Fibroblast of the conjunctiva (primary cell): ENCODE measurements around the gene LEUTX.

Source experiments
- DNase-seq: peaks from one replicate; pipeline ENCODE4 v3.0.0-alpha.2; 2010; ENCODE audit warnings: low read depth

Gene LEUTX

GRCh38 chr19:39824143-39825092 is 45.8 kb downstream of the LEUTX start:
- peak; percentile 90 for DNase-seq

GRCh38 chr19:39825093-39825463 is 46.4 kb downstream of the LEUTX start:
- DNase-seq, result no peak

- DNase-seq, result no peak
These were observed 47.0 kb downstream of the LEUTX start for GRCh38 chr19:39825531-39826076.

GRCh38 chr19:39826311-39826945 is 47.8 kb downstream of the LEUTX start:
- no peak for DNase-seq

GRCh38 chr19:39827216-39827615 is 48.6 kb downstream of the LEUTX start:
- DNase-seq, result no peak

- no peak for DNase-seq
These were observed 49.5 kb downstream of the LEUTX start for GRCh38 chr19:39828015-39828653.

GRCh38 chr19:39828654-39829032 is 50.0 kb downstream of the LEUTX start:
- DNase-seq, result no peak

GRCh38 chr19:39829702-39830275 is 51.1 kb downstream of the LEUTX start:
- DNase-seq, result no peak

- DNase-seq, result no peak
These were observed 51.8 kb downstream of the LEUTX start for GRCh38 chr19:39830406-39830805.

- DNase-seq, result no peak
These were observed 52.2 kb downstream of the LEUTX start for GRCh38 chr19:39830847-39831246.

GRCh38 chr19:39831679-39832078 is 53.0 kb downstream of the LEUTX start:
- DNase-seq, result no peak

GRCh38 chr19:39832341-39833083 is 53.9 kb downstream of the LEUTX start:
- DNase-seq, result no peak

GRCh38 chr19:39833160-39833463 is 54.5 kb downstream of the LEUTX start:
- DNase-seq, result no peak

- peak; percentile 97 for DNase-seq
These were observed 55.0 kb downstream of the LEUTX start, which contains the start of gene DYRK1B for GRCh38 chr19:39833464-39834286. Gene DYRK1B, minus strand, starts transcription at chr19:39834162. Its CDS starts 2,295 bp downstream, at chr19:39831867.

GRCh38 chr19:39834287-39834841 is 55.7 kb downstream of the LEUTX start:
- no peak for DNase-seq
